Heart left ventricle (tissue), 16 donors: Measurements from ENCODE around the gene HRH3. TPM values are rescaled to one million over a fixed set of nuclear protein-coding genes. Genes with fewer than 3 reads are reported as not detected.

Source experiments
- ATAC-seq, 4 donors: fragments of 200-7000 bp; cut with Tn5 transposase; one replicate each; pipeline ENCODE4 v1.9.1; 2020 to 2022; ENCODE audit warnings: moderate library complexity in 4 of 4, mild to moderate bottlenecking in 3 of 4, moderate number of reproducible peaks in 1 of 4
- DNase-seq, 5 donors: peaks; one replicate each; pipeline ENCODE4 v3.0.0-alpha.2; 2020
- H3K27ac ChIP-seq, 12 donors: fragments of 200-600 bp; sonication (generic) in 4 of 12; one replicate each; pipeline versions ENCODE4 v1.5.0 to v1.8.0; 2016 to 2022; ENCODE audit warnings: mild to moderate bottlenecking in 2 of 12
- H3K27me3 ChIP-seq, 9 donors: fragments of 200-600 bp; sonication (generic) in 2 of 9; one replicate each; pipeline versions ENCODE4 v1.5.1 to v1.8.0; 2016 to 2022; ENCODE audit warnings: mild to moderate bottlenecking in 3 of 9
- H3K36me3 ChIP-seq, 9 donors: fragments of 200-600 bp; sonication (generic) in 2 of 9; one replicate each; pipeline versions ENCODE4 v1.5.0 to v1.8.0; 2018 to 2022; ENCODE audit warnings: mild to moderate bottlenecking in 2 of 9
- H3K4me1 ChIP-seq, 12 donors: fragments of 200-600 bp; sonication (generic) in 4 of 12; one replicate each; pipeline versions ENCODE4 v1.5.0 to v1.8.0; 2016 to 2022; ENCODE audit warnings: mild to moderate bottlenecking in 3 of 12
- H3K4me3 ChIP-seq, 12 donors: fragments of 200-600 bp; sonication (generic) in 4 of 12; one replicate each; pipeline versions ENCODE4 v1.5.0 to v1.8.0; 2017 to 2022; ENCODE audit warnings: mild to moderate bottlenecking in 9 of 12, moderate library complexity in 4 of 12
- H3K9me3 ChIP-seq, 12 donors: fragments of 200-600 bp; sonication (generic) in 4 of 12; one replicate each; pipeline versions ENCODE4 v1.5.0 to v1.8.0; 2016 to 2022; ENCODE audit warnings: mild to moderate bottlenecking in 1 of 12
- POLR2A ChIP-seq, 2 donors: fragments of 450-650 bp; IDR thresholded peaks; one replicate each; pipeline ENCODE4 v1.6.1; 2017; ENCODE audit warnings: antibody characterized with exemption in 2 of 2, mild to moderate bottlenecking in 2 of 2, moderate library complexity in 2 of 2
- WGBS, 4 donors: extraction: QIAGEN DNeasy Blood & Tissue Kit in 2 of 4; methylation state at CpG; one replicate each; pipeline versions ENCODE4 v1.1.5 to v1.1.7; 2013 to 2018; 5-methylcytosine and 5-hydroxymethylcytosine counted together
- intact Hi-C, 10 donors: fragments of 100-400 bp; cut with DNase I; formaldehyde crosslinking; loops; one replicate each; pipeline versions ENCODE4 v1.11.1 to v1.14.2; 2022
- polyA plus RNA-seq, 2 donors: library from polyadenylated mRNA; stranded (reverse); fragments of 200-250 nt; gene quantifications; one replicate each; pipeline ENCODE4 v1.2.3, GENCODE V29; 2013
- total RNA-seq, 9 donors: library from RNA; depleted of rRNA in 2 of 9; stranded (reverse); fragments of >200 nt in 2 of 9; fragmentation: NEBNext Ultra II Directional in 3 of 9; extraction: Animal tissue kit (Norgen Biotek cat#: 25700) in 3 of 9; gene quantifications; one replicate each; pipeline versions ENCODE4 v1.1.0 to v1.2.4, GENCODE V29; 2016 to 2023
- TF ChIP-seq, protein P1 (sequence below), 12 donors: fragments of 200-600 bp; sonication (generic) in 4 of 12; IDR thresholded peaks; one replicate each; pipeline versions ENCODE4 v1.5.0 to v1.8.0; 2018 to 2022; ENCODE audit warnings: antibody characterized with exemption in 12 of 12, mild to moderate bottlenecking in 5 of 12
- donor health status: ischemic (EF 13 %, LVEDD 7.1; RV severe dilation, severe dysfunction).
- donor health status: healthy with polysubstance abuse.
- donor health status: DM: no; HTN: yes; CAD: no.
- donor health status: DM: no; HTN: no; CAD: no.
- donor health status: ischemic (EF 25% LVEDD 6.9; RV normal size, moderate dysfunction).
- donor health status: ischemic (EF 25% LVEDD 5.7; RV mildly dilated, moderate dysfunction).
- donor health status: healthy.
- donor health status: DM: yes; HTN: yes; CAD: no.
- donor health status: ischemic (EF 35%, LVEDD 5.7; RV mildly dilated, moderate dysfunction).
- donor health status: nonischemic (EF 11% LVEDD 7.7; RV severe dilation, severe dysfunction).
- donor health status: DM: yes; HTN: yes; CAD: no.
- donor health status: PGD.
- donor health status: ischemic (EF 29% LVEDD 5.4; RV normal size, mild dysfunction).
- donor health status: nonischemic (EF 23%, LVEDD 6.1; RV moderate dilation, normal function).

The HRH3 gene
- total and polyA plus RNA-seq, 11 donors = not detected

GRCh38 chr20:62235001-62235776, 15.1 kb upstream of the HRH3 start:
- no peaks in the 10 kb centered on the region for H3K27me3 ChIP-seq
- H3K4me3 ChIP-seq = peak overlapping the region in 8 of 12 donors; percentile 2 to 37 (median 22)
- peaks cover 0 to 3% (median 0%) of the 10 kb centered on the region in 12 donors for H3K9me3 ChIP-seq
- H3K27ac ChIP-seq = peak overlapping the region; percentile 23 to 87 (median 75)
- peak in 2 of 5 donors; percentile 56 for DNase-seq
- H3K4me1 ChIP-seq = peaks cover 6 to 60% (median 20%) of the 10 kb centered on the region in 12 donors
- WGBS, 4 donors = 38 to 52% (median 46%) methylated on average over 16 of the region's 16 CpGs
- peak in 1 of 4 donors; percentile 13 for ATAC-seq
- intact Hi-C loops = loop anchor here in 5 of 10 donors (5.0 to 10.0 kb wide), 5 partner anchors 50 to 172 kb away; partner anchors contain the start of genes MTG2 (in 3 of the 5), CABLES2 (in 1 of the 5), PSMA7 (in 1 of the 5) and SS18L1 (in 1 of the 5)
- TF ChIP-seq, protein P1, sequence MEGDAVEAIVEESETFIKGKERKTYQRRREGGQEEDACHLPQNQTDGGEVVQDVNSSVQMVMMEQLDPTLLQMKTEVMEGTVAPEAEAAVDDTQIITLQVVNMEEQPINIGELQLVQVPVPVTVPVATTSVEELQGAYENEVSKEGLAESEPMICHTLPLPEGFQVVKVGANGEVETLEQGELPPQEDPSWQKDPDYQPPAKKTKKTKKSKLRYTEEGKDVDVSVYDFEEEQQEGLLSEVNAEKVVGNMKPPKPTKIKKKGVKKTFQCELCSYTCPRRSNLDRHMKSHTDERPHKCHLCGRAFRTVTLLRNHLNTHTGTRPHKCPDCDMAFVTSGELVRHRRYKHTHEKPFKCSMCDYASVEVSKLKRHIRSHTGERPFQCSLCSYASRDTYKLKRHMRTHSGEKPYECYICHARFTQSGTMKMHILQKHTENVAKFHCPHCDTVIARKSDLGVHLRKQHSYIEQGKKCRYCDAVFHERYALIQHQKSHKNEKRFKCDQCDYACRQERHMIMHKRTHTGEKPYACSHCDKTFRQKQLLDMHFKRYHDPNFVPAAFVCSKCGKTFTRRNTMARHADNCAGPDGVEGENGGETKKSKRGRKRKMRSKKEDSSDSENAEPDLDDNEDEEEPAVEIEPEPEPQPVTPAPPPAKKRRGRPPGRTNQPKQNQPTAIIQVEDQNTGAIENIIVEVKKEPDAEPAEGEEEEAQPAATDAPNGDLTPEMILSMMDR (IDR thresholded peaks at IDR 0.05) = no peak
- H3K36me3 ChIP-seq = no peaks in the 10 kb centered on the region

DNA sequence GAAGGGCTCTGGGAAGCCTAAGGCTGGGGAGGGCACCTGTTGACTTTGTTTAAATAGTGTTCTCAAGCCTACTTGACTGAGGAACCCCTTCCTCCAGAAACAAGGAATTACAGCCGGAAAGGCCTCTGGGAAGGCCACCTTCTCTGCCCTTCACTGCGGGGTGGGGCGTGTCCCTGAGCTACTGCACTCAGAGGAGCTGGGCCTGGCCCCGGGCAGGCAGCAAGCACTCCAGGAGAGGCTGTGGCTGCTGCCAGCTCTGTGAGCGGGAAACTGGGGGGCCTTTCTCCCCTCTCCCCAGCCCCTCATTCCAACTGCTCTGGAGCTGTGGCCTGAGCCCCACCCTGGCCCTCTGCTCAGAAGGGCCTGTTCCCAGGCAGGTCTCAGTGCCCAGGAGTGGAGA, 14.3 kb upstream of the HRH3 start:
- ATAC-seq = no peak
- peak overlapping the region in 1 of 12 donors; percentile 35 for H3K4me3 ChIP-seq
- H3K36me3 ChIP-seq = no peaks in the 10 kb centered on the region
- intact Hi-C loops = loop anchor here in 4 of 10 donors (5.0 to 10.0 kb wide), 4 partner anchors 42 to 90 kb away; partner anchors contain the start of genes MTG2 (in 1 of the 4), PSMA7 (in 1 of the 4) and SS18L1 (in 1 of the 4)
- TF ChIP-seq POLR2A (IDR thresholded peaks at IDR 0.05) = no peak
- TF ChIP-seq, protein P1 (IDR thresholded peaks at IDR 0.05) = no peak
- DNase-seq = peak in 1 of 5 donors; percentile 75
- no peaks in the 10 kb centered on the region for H3K27me3 ChIP-seq
- 35 to 53% (median 46%) methylated on average over 4 to 5 of the region's 5 CpGs for WGBS, 4 donors
- peak overlapping the region; percentile 23 to 87 (median 75) for H3K27ac ChIP-seq
- H3K4me1 ChIP-seq = peaks cover 0 to 52% (median 13%) of the 10 kb centered on the region in 12 donors
- H3K9me3 ChIP-seq = peaks cover 0 to 3% (median 0%) of the 10 kb centered on the region in 12 donors

- Histone ChIP-seq H3K36me3 (no peaks in the 10 kb centered on the region), H3K4me3 (no peak overlapping the region), H3K9me3 (peaks cover 0 to 3% (median 0%) of the 10 kb centered on the region in 12 donors), H3K27ac (peak overlapping the region in 11 of 12 donors; percentile 23 to 87 (median 75)), H3K4me1 (peaks cover 0 to 45% (median 9%) of the 10 kb centered on the region in 12 donors), H3K27me3 (no peaks in the 10 kb centered on the region)
- intact Hi-C loops = loop anchor here in 4 of 10 donors (5.0 to 10.0 kb wide), 4 partner anchors 41 to 89 kb away; partner anchors contain the start of genes MTG2 (in 1 of the 4), PSMA7 (in 1 of the 4) and SS18L1 (in 1 of the 4)
- ATAC-seq (no peak), DNase-seq (no peak)
- no peak for TF ChIP-seq POLR2A (IDR thresholded peaks at IDR 0.05)
- TF ChIP-seq, protein P1 (IDR thresholded peaks at IDR 0.05) = no peak
- 83 to 92% (median 88%) methylated on average over 4 of the region's 4 CpGs for WGBS, 4 donors
These were observed 13.6 kb upstream of the HRH3 start for GRCh38 chr20:62233684-62234083.
